ENCODE measurements around the gene SUSD1.

GRCh38 chr9:112009656-112010055 lies 165.4 kb downstream of the SUSD1 start:
- TF ChIP-seq POLR2A (IDR thresholded peaks at IDR 0.05): no peak
- TF ChIP-seq EP300 (IDR thresholded peaks at IDR 0.05; ENCODE audit: low read depth): no peak
- TF ChIP-seq CTCF (IDR thresholded peaks at IDR 0.05): no peak
- no peak for TF ChIP-seq POLR2AphosphoS5 (IDR thresholded peaks at IDR 0.05)

Data from transverse colon (tissue), 4 donors.